IPS-18a (cell line): ENCODE results near the gene ZNF804A.

Source experiments
- H3K27ac ChIP-seq: one replicate; pipeline ENCODE4 v1.5.1; 2013; ENCODE audit warnings: low read length
- H3K27me3 ChIP-seq: one replicate; pipeline ENCODE4 v1.6.1; 2013; ENCODE audit warnings: mild to moderate bottlenecking, low read length; ENCODE audit not compliant: control insufficient read depth, insufficient read depth
- H3K36me3 ChIP-seq: one replicate; pipeline ENCODE4 v1.6.1; 2013; ENCODE audit warnings: low read depth, low read length; ENCODE audit not compliant: control insufficient read depth
- H3K4me1 ChIP-seq: one replicate; pipeline ENCODE4 v1.6.1; 2013; ENCODE audit warnings: low read depth, low read length; ENCODE audit not compliant: control insufficient read depth
- H3K4me3 ChIP-seq: one replicate; pipeline ENCODE4 v1.5.1; 2013; ENCODE audit warnings: low read length
- H3K9ac ChIP-seq: one replicate; pipeline ENCODE4 v1.6.1; 2013; ENCODE audit warnings: mild to moderate bottlenecking, low read length, moderate library complexity
- H3K9me3 ChIP-seq: one replicate; pipeline ENCODE4 v1.6.1; 2013; ENCODE audit warnings: low read depth, low read length; ENCODE audit not compliant: control insufficient read depth

The ZNF804A gene

DNA sequence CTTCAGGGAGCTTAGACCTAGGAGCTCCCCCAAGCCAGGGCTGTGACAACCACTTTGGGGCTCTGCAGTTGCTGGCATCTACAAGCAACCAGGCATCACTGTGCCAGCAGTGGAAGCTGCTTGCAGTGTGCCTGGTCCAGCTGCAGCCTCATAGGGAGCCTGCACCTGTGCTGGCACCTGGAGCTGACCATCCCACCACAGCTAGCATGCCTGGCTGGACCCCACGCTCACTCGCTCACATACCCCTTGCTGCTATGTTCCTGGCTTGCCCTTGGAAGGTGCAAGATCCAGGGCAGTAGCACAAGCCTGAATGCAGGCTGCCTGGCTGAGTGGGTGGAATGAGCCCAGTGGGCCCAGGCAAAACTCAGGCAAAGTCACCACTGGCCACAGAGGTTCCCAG lies 82.5 kb downstream of the ZNF804A start:
- Histone ChIP-seq H3K27me3 (no peaks in the 10 kb centered on the region), H3K4me1 (no peaks in the 10 kb centered on the region), H3K4me3 (no peak overlapping the region), H3K27ac (no peak overlapping the region), H3K9me3 (no peaks in the 10 kb centered on the region), H3K9ac (no peak overlapping the region), H3K36me3 (no peaks in the 10 kb centered on the region)

- no peaks in the 10 kb centered on the region for H3K9me3 ChIP-seq
- no peak overlapping the region for H3K4me3 ChIP-seq
- H3K27ac ChIP-seq, result no peak overlapping the region
- H3K9ac ChIP-seq, result no peak overlapping the region
- no peaks in the 10 kb centered on the region for H3K4me1 ChIP-seq
- no peaks in the 10 kb centered on the region for H3K27me3 ChIP-seq
- H3K36me3 ChIP-seq, result no peaks in the 10 kb centered on the region
Measured at GRCh38 chr2:184681642-184682321, 83.5 kb downstream of the ZNF804A start.

GRCh38 chr2:184683911-184684310 lies 85.6 kb downstream of the ZNF804A start:
- Histone ChIP-seq H3K9ac (no peak overlapping the region), H3K36me3 (no peaks in the 10 kb centered on the region), H3K9me3 (no peaks in the 10 kb centered on the region), H3K4me3 (no peak overlapping the region), H3K27me3 (no peaks in the 10 kb centered on the region), H3K4me1 (no peaks in the 10 kb centered on the region), H3K27ac (no peak overlapping the region)

DNA sequence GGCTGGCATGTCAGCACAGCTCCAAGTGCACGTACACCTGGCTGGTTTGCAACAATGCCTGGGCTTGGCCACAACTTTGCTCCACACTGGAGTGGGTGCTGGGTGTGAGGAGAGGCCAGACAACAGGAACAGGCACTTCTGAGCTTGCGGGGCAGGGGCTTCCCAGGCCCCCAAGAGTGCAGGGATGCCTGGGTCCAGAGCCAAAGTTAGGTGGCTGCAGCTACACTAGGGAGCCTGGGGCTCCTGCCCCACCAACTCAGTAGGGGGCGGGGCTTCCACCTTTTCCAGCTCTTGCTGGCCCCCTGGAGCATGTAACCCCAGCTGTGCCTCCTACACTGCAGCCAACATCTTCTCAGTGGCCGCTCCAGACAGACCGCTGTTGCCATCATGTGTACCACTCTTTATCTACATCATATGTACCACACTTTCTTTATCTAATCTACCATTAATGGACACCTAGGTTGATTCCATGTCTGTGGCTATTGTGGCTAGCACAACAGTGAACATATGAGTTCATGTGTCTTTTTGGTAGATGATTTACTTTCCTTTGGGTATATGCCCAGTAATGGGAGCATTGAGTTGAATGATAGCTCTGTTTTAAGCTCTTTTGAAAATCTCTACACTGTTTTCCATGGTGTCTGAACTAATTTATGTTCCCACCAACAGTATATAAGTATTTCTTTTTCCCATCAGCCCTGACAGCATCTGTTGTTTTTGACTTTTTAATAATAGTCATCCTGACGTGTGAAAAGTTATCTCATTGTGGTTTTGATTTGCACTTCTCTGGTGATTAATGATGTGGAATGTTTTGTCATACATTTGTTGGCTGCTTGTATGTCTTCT lies 87.9 kb downstream of the ZNF804A start:
- Histone ChIP-seq H3K4me1 (no peaks in the 10 kb centered on the region), H3K4me3 (no peak overlapping the region), H3K9me3 (no peaks in the 10 kb centered on the region), H3K36me3 (no peaks in the 10 kb centered on the region), H3K9ac (no peak overlapping the region), H3K27me3 (no peaks in the 10 kb centered on the region), H3K27ac (no peak overlapping the region)

DNA sequence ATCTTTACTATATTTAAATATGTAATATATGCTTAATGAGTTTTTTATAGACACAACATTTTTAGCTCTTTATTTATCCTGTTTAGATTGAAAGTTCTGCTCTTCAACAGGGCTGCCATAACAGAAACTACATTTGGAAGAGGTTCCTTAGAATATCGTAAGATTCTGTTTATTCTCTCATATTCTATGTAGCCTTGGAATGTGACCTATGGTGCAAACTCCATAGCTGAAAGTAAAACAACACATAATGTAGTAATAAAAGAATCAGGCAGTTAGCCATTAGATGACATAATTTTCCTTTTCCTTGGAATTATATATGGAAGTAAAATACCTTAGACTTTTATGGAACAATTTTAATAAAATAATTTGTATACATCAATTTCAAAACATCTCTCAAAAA lies 91.3 kb downstream of the ZNF804A start:
- Histone ChIP-seq H3K4me1 (no peaks in the 10 kb centered on the region), H3K9ac (no peak overlapping the region), H3K9me3 (no peaks in the 10 kb centered on the region), H3K27me3 (no peaks in the 10 kb centered on the region), H3K36me3 (no peaks in the 10 kb centered on the region), H3K27ac (no peak overlapping the region), H3K4me3 (no peak overlapping the region)

DNA sequence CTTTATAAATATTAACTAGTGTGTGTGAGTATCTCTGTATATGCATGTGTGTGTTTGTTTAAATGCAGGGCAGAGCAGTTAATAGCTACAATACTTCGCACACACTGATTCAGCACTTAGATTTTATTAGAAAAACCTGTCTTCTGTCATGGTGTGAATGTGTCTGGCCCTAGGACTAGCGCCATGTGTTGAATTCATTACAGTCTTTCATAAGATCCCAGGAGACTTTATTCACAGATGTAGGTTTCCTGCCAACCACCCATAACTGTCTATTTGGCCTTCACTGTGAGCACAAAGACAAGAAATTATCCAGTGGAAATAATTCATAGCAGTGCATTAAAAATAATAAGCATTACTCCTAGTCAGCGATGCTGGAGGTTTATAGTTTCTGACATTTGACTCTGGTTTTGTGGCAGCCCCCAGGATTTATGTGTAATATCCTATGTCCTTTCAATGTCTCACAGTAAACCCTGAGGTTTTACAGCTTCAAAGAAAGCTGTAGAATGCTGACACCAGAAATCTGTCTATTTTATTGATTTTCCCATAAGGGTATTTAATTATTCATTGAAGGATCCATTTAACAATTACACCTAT lies 93.9 kb downstream of the ZNF804A start:
- Histone ChIP-seq H3K9ac (no peak overlapping the region), H3K27ac (no peak overlapping the region), H3K36me3 (no peaks in the 10 kb centered on the region), H3K4me1 (no peaks in the 10 kb centered on the region), H3K27me3 (no peaks in the 10 kb centered on the region), H3K9me3 (no peaks in the 10 kb centered on the region), H3K4me3 (no peak overlapping the region)

- H3K4me3 ChIP-seq, result no peak overlapping the region
- H3K27me3 ChIP-seq, result no peaks in the 10 kb centered on the region
- H3K27ac ChIP-seq, result no peak overlapping the region
- no peak overlapping the region for H3K9ac ChIP-seq
- no peaks in the 10 kb centered on the region for H3K36me3 ChIP-seq
- H3K9me3 ChIP-seq, result no peaks in the 10 kb centered on the region
- no peaks in the 10 kb centered on the region for H3K4me1 ChIP-seq
Measured at GRCh38 chr2:184696644-184697043, 98.3 kb downstream of the ZNF804A start.

DNA sequence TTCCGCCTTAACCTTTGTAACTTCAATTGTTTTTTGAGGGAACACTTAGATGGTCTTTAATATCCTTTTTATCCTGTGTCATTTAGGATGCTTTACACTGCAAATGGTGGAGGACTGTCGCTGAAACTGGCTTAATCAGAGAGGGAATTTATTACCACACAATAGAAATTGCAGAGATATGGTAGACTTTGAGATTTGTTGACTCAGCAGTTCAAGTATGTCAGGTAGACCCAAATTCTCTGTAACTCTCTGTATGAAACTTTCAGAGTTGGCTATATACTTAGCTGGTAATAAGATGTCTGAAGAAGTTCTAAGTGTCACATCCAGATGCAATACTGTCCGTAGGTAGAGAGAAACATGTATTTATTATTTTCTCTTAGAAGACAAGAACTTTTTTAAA lies 100.1 kb downstream of the ZNF804A start:
- no peaks in the 10 kb centered on the region for H3K4me1 ChIP-seq
- H3K9ac ChIP-seq, result no peak overlapping the region
- H3K27me3 ChIP-seq, result no peaks in the 10 kb centered on the region
- H3K36me3 ChIP-seq, result no peaks in the 10 kb centered on the region
- no peak overlapping the region for H3K27ac ChIP-seq
- no peak overlapping the region for H3K4me3 ChIP-seq
- no peaks in the 10 kb centered on the region for H3K9me3 ChIP-seq

GRCh38 chr2:184721881-184722280 lies 123.6 kb downstream of the ZNF804A start:
- no peak overlapping the region for H3K9ac ChIP-seq
- no peaks in the 10 kb centered on the region for H3K4me1 ChIP-seq
- no peak overlapping the region for H3K27ac ChIP-seq
- H3K4me3 ChIP-seq, result no peak overlapping the region
- no peaks in the 10 kb centered on the region for H3K27me3 ChIP-seq
- peaks cover 8% of the 10 kb centered on the region for H3K9me3 ChIP-seq
- H3K36me3 ChIP-seq, result no peaks in the 10 kb centered on the region

DNA sequence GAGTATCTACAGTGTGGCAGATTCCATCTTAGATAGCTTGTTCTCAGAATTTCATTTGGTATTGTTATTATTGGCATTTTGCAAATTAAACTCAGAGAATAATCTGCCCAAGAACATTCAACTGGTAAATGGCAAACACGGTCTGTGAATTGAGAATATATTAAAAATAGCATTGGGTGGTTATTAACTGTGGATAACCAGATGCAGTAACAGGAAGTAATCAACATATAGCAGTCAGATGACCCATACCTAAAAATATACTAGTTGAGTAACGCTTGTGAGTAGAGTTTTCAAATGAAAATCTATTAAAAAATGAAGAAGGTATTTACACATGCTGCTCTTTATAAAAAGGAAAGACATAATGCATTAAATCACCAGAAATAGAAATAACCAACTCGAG lies 129.5 kb downstream of the ZNF804A start:
- no peaks in the 10 kb centered on the region for H3K36me3 ChIP-seq
- H3K4me3 ChIP-seq, result no peak overlapping the region
- no peaks in the 10 kb centered on the region for H3K4me1 ChIP-seq
- H3K27me3 ChIP-seq, result no peaks in the 10 kb centered on the region
- no peaks in the 10 kb centered on the region for H3K9me3 ChIP-seq
- H3K27ac ChIP-seq, result no peak overlapping the region
- H3K9ac ChIP-seq, result no peak overlapping the region

DNA sequence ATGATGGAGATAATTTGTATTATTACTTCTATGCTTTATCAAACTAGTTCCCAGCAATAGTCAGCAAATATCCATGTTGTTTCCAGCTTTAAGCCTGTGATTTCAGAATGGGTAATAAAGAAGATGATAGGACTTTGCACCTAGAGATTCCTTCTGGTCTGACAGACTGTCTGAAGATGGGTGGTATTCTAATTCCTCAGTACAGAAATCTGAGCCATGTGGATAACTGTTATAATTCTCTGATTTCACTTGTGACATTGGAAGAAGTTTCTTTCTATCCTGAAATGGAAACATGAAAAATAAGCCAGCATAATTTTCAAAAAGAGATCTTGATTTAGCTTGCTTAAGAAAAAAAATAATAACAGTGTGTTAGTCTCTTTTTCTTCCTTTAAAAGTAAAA lies 130.1 kb downstream of the ZNF804A start:
- Histone ChIP-seq H3K27me3 (no peaks in the 10 kb centered on the region), H3K4me3 (no peak overlapping the region), H3K36me3 (no peaks in the 10 kb centered on the region), H3K4me1 (no peaks in the 10 kb centered on the region), H3K27ac (no peak overlapping the region), H3K9ac (no peak overlapping the region), H3K9me3 (no peaks in the 10 kb centered on the region)
